Fibroblast of skin of left quadriceps (primary cell): ENCODE results near the gene SLC16A11.
A peak's percentile ranks its signal among the peaks of the same experiment; 100 is the strongest.
"Not testable (repeated sequence)": the region's sequence is repeated elsewhere in the genome, so short reads cannot be mapped to it uniquely, and the experiment has no call there.

Source experiments
- DNase-seq, 2 experiments: peaks; one replicate each; pipeline ENCODE4 v3.0.0-alpha.2; 2013; ENCODE audit warnings: low read depth in 2 of 2

Gene SLC16A11

GRCh38 chr17:7058831-7059447 is 15.0 kb upstream of the SLC16A11 start:
- DNase-seq = no peak

- DNase-seq = no peak
Measured at GRCh38 chr17:7056386-7056785, 12.5 kb upstream of the SLC16A11 start.

GRCh38 chr17:7050583-7050982 is 6.7 kb upstream of the SLC16A11 start:
- DNase-seq = not testable (repeated sequence)

- DNase-seq = no peak
Measured at GRCh38 chr17:7048968-7049367, 5.1 kb upstream of the SLC16A11 start.

- no peak for DNase-seq
Measured at GRCh38 chr17:7047566-7047965, 3.7 kb upstream of the SLC16A11 start.

- not testable (repeated sequence) for DNase-seq
Measured at GRCh38 chr17:7046725-7047397, 3.0 kb upstream of the SLC16A11 start.

- DNase-seq = no peak
Measured at GRCh38 chr17:7046127-7046724, 2.3 kb upstream of the SLC16A11 start.

- DNase-seq = peak; percentile 53 to 62
Measured at GRCh38 chr17:7045492-7046126, 1.7 kb upstream of the SLC16A11 start.

GRCh38 chr17:7043182-7043496 is 753 bp downstream of the SLC16A11 start:
- no peak for DNase-seq

- no peak for DNase-seq
Measured at GRCh38 chr17:7042501-7043181, 1.3 kb downstream of the SLC16A11 start.

GRCh38 chr17:7041607-7042500 is 2.0 kb downstream of the SLC16A11 start:
- DNase-seq = no peak

- no peak for DNase-seq
Measured at GRCh38 chr17:7039832-7040231, 4.1 kb downstream of the SLC16A11 start.

GRCh38 chr17:7038025-7038862 is 5.6 kb downstream of the SLC16A11 start:
- DNase-seq = no peak

- peak; percentile 88 to 90 for DNase-seq
Measured at GRCh38 chr17:7035591-7036368, 8.1 kb downstream of the SLC16A11 start, which contains the start of gene SLC16A13. SLC16A13 (plus strand) TSS chr17:7036015; CDS start chr17:7036383, 368 bp downstream.

GRCh38 chr17:7034955-7035590 is 8.8 kb downstream of the SLC16A11 start:
- DNase-seq = no peak

GRCh38 chr17:7029659-7030058 is 14.2 kb downstream of the SLC16A11 start:
- DNase-seq = no peak

GRCh38 chr17:7029096-7029495 is 14.8 kb downstream of the SLC16A11 start:
- DNase-seq = no peak

- DNase-seq = no peak
Measured at GRCh38 chr17:7027335-7027734, 16.6 kb downstream of the SLC16A11 start.
